ENCODE measurements around the gene PRR22.
"Not testable (repeated sequence)": the region's sequence is repeated elsewhere in the genome, so short reads cannot be mapped to it uniquely, and the experiment has no call there.

The PRR22 gene

DNA sequence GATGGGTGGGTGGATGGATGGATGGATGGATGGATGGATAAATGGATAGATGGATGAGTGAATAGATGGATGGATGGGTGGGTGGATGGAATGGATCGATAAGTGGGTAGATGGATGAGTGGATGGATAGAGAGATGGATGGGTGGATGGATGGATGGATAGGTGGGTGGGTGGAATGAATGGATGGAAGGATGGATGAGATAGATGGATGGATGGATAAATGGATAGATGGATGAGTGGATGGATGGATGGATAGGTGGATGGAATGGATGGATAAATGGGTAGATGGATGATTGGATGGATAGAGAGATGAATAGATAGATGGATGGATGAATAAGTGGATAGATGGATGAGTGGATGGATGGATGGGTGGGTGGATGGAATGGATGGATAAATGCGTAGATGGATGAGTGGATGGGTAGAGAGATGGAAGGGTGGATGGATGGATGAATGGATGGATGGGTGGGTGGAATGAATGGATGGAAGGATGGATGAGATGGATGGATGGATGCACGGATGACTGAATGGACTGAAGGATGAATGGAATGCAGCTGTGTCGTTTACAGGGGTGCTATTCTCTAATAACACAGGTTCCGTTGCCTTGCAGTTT is 21.8 kb downstream of the PRR22 start:
- no peaks in the 10 kb centered on the region for H3K27me3 ChIP-seq (ENCODE audit: insufficient read depth, low read depth, severe bottlenecking)
- no peaks in the 10 kb centered on the region for H3K9me3 ChIP-seq (ENCODE audit: severe bottlenecking)
- DNase-seq = no peak
- H3K4me3 ChIP-seq (ENCODE audit: low read depth, low read length) = no peak overlapping the region
- no peak overlapping the region for H3K27ac ChIP-seq
- TF ChIP-seq CTCF (IDR thresholded peaks at IDR 0.05; ENCODE audit: low read depth, low read length) = no peak
- H3K36me3 ChIP-seq = no peaks in the 10 kb centered on the region

DNA sequence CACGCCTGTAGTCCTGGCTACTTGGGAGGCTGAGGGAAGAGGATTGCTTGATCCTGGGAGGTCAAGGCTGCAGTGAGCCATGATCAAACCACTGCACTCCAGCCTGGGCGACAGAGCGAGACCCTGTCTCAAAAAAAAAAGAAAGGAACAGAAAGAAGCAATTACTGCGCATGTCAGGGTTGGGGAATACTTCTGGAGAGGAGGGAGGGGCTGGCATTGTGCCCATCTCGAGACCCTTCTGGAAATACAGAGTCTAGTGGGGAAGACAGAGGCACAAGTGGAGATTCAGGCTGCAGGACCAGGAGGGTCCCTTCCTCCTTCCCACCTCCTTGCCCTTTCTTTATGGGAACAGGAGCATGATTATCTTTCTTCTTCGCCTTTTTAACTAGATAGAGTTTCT is 30.8 kb downstream of the PRR22 start:
- TF ChIP-seq CTCF (IDR thresholded peaks at IDR 0.05; ENCODE audit: low read depth, low read length) = no peak
- no peaks in the 10 kb centered on the region for H3K36me3 ChIP-seq

DNA sequence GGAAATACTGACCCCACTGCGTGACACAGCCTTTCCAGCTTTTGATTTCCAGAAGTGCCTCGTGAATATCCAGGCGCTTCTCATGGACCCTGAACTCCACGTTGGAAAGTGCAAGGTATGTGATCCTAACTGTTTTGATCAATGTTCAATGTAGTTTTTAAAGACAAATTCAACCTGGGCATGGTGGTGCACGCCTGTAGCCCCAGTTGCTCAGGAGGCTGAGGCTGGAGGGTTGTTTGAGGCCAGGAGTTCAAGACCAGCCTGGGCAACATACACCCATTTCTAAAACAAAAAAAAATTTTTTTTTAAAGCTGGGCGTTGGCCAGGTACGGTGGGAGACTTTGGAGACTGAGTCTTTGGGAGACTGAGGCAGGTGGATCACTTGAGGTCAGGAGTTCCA is 32.8 kb downstream of the PRR22 start:
- Histone ChIP-seq H3K27me3 (ENCODE audit: insufficient read depth, low read depth, severe bottlenecking) (no peaks in the 10 kb centered on the region), H3K9me3 (ENCODE audit: severe bottlenecking) (no peaks in the 10 kb centered on the region), H3K36me3 (no peaks in the 10 kb centered on the region)

More for the DNA sequence above, 30.8 kb downstream of the PRR22 start:
- no peak for DNase-seq
- Histone ChIP-seq H3K9me3 (ENCODE audit: severe bottlenecking) (no peaks in the 10 kb centered on the region), H3K27ac (no peak overlapping the region), H3K4me3 (ENCODE audit: low read depth, low read length) (no peak overlapping the region), H3K27me3 (ENCODE audit: insufficient read depth, low read depth, severe bottlenecking) (no peaks in the 10 kb centered on the region)

GRCh38 chr19:5749505-5749904 is 35.0 kb downstream of the PRR22 start:
- TF ChIP-seq CTCF (IDR thresholded peaks at IDR 0.05; ENCODE audit: low read depth, low read length) = no peak
- Histone ChIP-seq H3K36me3 (no peaks in the 10 kb centered on the region), H3K9me3 (ENCODE audit: severe bottlenecking) (no peaks in the 10 kb centered on the region), H3K27ac (no peak overlapping the region), H3K4me3 (ENCODE audit: low read depth, low read length) (no peak overlapping the region), H3K27me3 (ENCODE audit: insufficient read depth, low read depth, severe bottlenecking) (no peaks in the 10 kb centered on the region)
- DNase-seq = no peak

More for the DNA sequence above, 32.8 kb downstream of the PRR22 start:
- H3K27ac ChIP-seq = no peak overlapping the region
- no peak overlapping the region for H3K4me3 ChIP-seq (ENCODE audit: low read depth, low read length)
- TF ChIP-seq CTCF (IDR thresholded peaks at IDR 0.05; ENCODE audit: low read depth, low read length) = no peak
- DNase-seq = no peak

DNA sequence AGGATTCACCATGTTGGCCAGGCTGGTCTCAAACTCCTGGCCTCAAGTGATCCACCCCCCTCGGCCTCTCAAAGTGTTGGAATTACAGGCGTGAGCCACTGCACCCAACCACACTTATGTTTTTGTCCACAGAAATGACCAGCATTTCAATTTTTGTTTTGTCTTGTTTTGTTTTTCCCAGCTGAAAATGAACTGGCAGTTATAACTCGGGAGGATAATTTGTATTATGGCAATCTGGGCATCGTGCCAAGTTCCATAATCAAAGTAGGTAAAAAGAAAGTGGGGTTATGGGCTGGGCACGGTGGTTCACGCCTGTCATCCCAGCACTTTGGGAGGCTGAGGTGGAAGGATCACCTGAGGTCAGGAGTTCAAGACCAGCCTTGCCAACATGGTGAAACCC is 35.6 kb downstream of the PRR22 start:
- not testable (repeated sequence) for DNase-seq; H3K27me3 ChIP-seq (ENCODE audit: insufficient read depth, low read depth, severe bottlenecking)

DNA sequence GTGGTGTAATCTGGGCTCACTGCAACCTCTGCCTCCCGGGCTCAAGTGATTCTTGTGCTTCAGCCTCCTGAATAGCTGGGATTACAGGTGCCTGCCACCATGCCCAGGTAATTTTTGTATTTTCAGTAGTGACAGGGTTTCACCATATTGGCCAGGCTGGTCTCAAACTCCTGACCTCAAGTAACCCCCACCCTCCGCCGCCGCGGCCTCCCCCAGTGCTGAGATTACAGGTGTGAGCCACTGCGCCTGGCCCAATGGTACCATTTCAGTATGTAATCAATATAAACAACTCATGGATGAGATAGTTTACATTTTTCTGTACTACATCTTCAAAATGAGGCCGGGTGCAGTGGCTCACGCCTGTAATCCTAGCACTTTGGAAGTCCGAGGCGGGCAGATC is 39.5 kb downstream of the PRR22 start:
- H3K9me3 ChIP-seq (ENCODE audit: severe bottlenecking); H3K27me3 ChIP-seq (ENCODE audit: insufficient read depth, low read depth, severe bottlenecking); H3K36me3 ChIP-seq; H3K4me3 ChIP-seq (ENCODE audit: low read depth, low read length); H3K27ac ChIP-seq; DNase-seq: not testable (repeated sequence)

More for the DNA sequence above, 35.6 kb downstream of the PRR22 start:
- not testable (repeated sequence) for H3K27ac ChIP-seq; H3K36me3 ChIP-seq; H3K4me3 ChIP-seq (ENCODE audit: low read depth, low read length); H3K9me3 ChIP-seq (ENCODE audit: severe bottlenecking)

DNA sequence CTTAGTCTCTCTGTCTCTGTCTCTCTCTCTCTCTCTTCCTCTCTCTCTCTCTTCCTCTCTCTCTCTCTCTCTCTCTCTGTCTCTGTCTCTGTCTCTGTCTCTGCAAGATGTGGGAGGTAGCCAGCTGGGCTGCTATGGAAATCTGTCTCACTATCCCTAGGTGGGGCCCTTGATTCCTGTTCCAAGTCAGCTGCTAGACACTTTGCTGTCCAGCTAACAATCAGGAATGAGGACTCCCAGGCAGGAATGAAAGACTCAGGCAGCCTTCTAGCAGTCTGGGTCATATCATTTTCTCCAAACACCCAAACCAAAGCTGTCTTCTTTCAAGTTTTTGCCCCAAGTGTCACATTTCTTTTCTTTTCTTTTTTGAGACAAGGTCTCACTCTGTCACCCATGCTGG is 40.9 kb downstream of the PRR22 start:
- no peak overlapping the region for H3K27ac ChIP-seq
- no peak for DNase-seq
- H3K27me3 ChIP-seq (ENCODE audit: insufficient read depth, low read depth, severe bottlenecking) = no peaks in the 10 kb centered on the region
- H3K9me3 ChIP-seq (ENCODE audit: severe bottlenecking) = no peaks in the 10 kb centered on the region
- TF ChIP-seq CTCF (IDR thresholded peaks at IDR 0.05; ENCODE audit: low read depth, low read length) = no peak
- H3K4me3 ChIP-seq (ENCODE audit: low read depth, low read length) = no peak overlapping the region
- no peaks in the 10 kb centered on the region for H3K36me3 ChIP-seq

All from WERI-Rb-1 (cell line).